HCT116 (cell line): ENCODE results near the gene CROCC.

Experiments
- CTCF ChIP-seq, 3 experiments: fragments of 200-600 bp in 1 of 3; sonication (generic) in 1 of 3; IDR thresholded peaks in 2 of 3; conservative IDR thresholded peaks in 1 of 3; 2 replicates each; pipeline ENCODE4 v1.5.1; 2012 to 2017; ENCODE audit warnings: low read depth in 2 of 3, low read length in 2 of 3, antibody characterized with exemption in 1 of 3, borderline replicate concordance in 1 of 3, control low read depth in 1 of 3, mild to moderate bottlenecking in 1 of 3, mixed read lengths in 1 of 3, mixed run types in 1 of 3, moderate library complexity in 1 of 3; ENCODE audit not compliant: insufficient read depth in 1 of 3
- EGR1 ChIP-seq: IDR thresholded peaks from 2 replicates; pipeline ENCODE4 v1.6.1; 2012; ENCODE audit warnings: low read depth
- EZH2 ChIP-seq: fragments of 200-600 bp; sonication (generic); IDR thresholded peaks from 2 replicates; pipeline ENCODE4 v1.6.1; 2017; ENCODE audit warnings: antibody characterized with exemption, mixed run types
- EZH2phosphoT487 ChIP-seq: fragments of 200-600 bp; IDR thresholded peaks from 2 replicates; pipeline ENCODE4 v1.6.1; 2018; ENCODE audit warnings: antibody characterized with exemption, borderline replicate concordance
- JUND ChIP-seq: IDR thresholded peaks from 2 replicates; pipeline ENCODE4 v1.6.1; 2012
- POLR2A ChIP-seq: IDR thresholded peaks from 2 replicates; pipeline ENCODE4 v1.7.0; 2011; ENCODE audit warnings: borderline replicate concordance; ENCODE audit not compliant: insufficient read depth, insufficient read length; ENCODE audit errors: extremely low read depth
- YY1 ChIP-seq: IDR thresholded peaks from 2 replicates; pipeline ENCODE4 v1.6.1; 2011; ENCODE audit warnings: low read length, low read depth, moderate library complexity, mild to moderate bottlenecking; ENCODE audit not compliant: insufficient replicate concordance; ENCODE audit errors: extremely low read depth

- no peak for TF ChIP-seq EZH2phosphoT487
- TF ChIP-seq CTCF (IDR thresholded peaks at IDR 0.05 in 2 of 3, conservative IDR thresholded peaks at IDR 0.05 in 1 of 3; ENCODE audit: borderline replicate concordance in 1 of 3, insufficient read depth in 1 of 3, low read depth in 2 of 3, low read length in 2 of 3), result no peak
- no peak for TF ChIP-seq EGR1
- TF ChIP-seq POLR2A, result no peak
- no peak for TF ChIP-seq YY1
- TF ChIP-seq JUND, result no peak
- TF ChIP-seq EZH2, result no peak
These were observed 55.2 kb downstream of the CROCC start for GRCh38 chr1:16976966-16977365.
